ENCODE data around the gene WBP4.

- no peak for TF ChIP-seq CTCF (IDR thresholded peaks at IDR 0.05; ENCODE audit: low read depth, low read length, missing input control)
- no peak for TF ChIP-seq REST (IDR thresholded peaks at IDR 0.05)
- no peak for TF ChIP-seq NR2F2 (IDR thresholded peaks at IDR 0.05)
- no peak for TF ChIP-seq EGR1 (IDR thresholded peaks at IDR 0.05; ENCODE audit: low read depth in 2 of 2)
- TF ChIP-seq SP1 (IDR thresholded peaks at IDR 0.05) = no peak
- no peak for TF ChIP-seq MAX (IDR thresholded peaks at IDR 0.05)
- TF ChIP-seq YY1 (IDR thresholded peaks at IDR 0.05) = no peak
- TF ChIP-seq ZBTB33 (IDR thresholded peaks at IDR 0.05) = no peak
- no peak for TF ChIP-seq ATF3 (IDR thresholded peaks at IDR 0.05)
Measured at GRCh38 chr13:41054919-41055619, 6.2 kb upstream of the WBP4 start.
